ENCODE results near the gene NRCAM. TPM values are rescaled to one million over a fixed set of nuclear protein-coding genes. Genes with fewer than 3 reads are reported as not detected.

The NRCAM gene
- total RNA-seq, 4 donors from 2014 or later = 0.77 to 30.3 (median 2.0) TPM; not detected in 1

DNA sequence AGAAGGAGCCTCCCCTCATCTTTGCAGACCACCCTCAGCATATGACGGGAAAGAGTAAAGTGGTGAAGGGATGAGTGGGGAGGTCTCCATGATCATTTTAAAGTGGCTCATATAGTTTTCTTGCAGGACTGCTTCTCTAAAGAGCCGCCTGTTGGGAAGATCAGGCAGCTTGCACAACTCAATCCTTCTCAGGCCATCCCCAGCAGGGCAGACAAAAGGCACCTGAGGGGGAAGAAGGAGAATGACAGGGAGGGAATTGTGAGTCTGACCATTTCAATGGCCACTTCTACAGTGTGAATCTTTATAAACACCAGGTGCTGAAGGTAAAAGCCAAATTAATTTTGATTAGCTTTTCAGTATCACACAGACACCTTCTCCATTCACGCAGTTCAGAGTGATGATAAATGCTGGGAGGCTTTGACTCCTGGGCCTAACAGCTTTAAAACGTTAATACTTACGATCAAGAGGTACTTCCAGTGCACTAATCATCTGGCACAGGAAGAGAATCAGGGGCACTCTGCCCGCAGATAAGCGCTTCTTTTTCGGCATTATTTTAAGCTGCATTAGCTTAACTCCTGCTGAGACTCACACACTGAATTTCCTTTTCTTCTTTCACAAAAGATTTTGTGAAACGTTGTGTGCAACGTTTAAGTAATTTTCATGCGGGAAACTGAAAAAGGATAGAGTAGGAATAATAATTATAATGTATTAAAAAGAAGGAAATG lies 216.6 kb downstream of the NRCAM start:
- no peak overlapping the region for H3K4me3 ChIP-seq
- no peaks in the 10 kb centered on the region for H3K36me3 ChIP-seq
- DNase-seq = no peak
- no peaks in the 10 kb centered on the region for H3K27me3 ChIP-seq
- intact Hi-C loops (cut with DNase I; ENCODE audit: low total_unique reads) = no loop called here
- TF ChIP-seq, protein P1, sequence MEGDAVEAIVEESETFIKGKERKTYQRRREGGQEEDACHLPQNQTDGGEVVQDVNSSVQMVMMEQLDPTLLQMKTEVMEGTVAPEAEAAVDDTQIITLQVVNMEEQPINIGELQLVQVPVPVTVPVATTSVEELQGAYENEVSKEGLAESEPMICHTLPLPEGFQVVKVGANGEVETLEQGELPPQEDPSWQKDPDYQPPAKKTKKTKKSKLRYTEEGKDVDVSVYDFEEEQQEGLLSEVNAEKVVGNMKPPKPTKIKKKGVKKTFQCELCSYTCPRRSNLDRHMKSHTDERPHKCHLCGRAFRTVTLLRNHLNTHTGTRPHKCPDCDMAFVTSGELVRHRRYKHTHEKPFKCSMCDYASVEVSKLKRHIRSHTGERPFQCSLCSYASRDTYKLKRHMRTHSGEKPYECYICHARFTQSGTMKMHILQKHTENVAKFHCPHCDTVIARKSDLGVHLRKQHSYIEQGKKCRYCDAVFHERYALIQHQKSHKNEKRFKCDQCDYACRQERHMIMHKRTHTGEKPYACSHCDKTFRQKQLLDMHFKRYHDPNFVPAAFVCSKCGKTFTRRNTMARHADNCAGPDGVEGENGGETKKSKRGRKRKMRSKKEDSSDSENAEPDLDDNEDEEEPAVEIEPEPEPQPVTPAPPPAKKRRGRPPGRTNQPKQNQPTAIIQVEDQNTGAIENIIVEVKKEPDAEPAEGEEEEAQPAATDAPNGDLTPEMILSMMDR (IDR thresholded peaks at IDR 0.05) = no peak
- TF ChIP-seq POLR2A (IDR thresholded peaks at IDR 0.05) = no peak
- no peak overlapping the region for H3K27ac ChIP-seq
- no peaks in the 10 kb centered on the region for H3K4me1 ChIP-seq
- no peaks in the 10 kb centered on the region for H3K9me3 ChIP-seq

DNA sequence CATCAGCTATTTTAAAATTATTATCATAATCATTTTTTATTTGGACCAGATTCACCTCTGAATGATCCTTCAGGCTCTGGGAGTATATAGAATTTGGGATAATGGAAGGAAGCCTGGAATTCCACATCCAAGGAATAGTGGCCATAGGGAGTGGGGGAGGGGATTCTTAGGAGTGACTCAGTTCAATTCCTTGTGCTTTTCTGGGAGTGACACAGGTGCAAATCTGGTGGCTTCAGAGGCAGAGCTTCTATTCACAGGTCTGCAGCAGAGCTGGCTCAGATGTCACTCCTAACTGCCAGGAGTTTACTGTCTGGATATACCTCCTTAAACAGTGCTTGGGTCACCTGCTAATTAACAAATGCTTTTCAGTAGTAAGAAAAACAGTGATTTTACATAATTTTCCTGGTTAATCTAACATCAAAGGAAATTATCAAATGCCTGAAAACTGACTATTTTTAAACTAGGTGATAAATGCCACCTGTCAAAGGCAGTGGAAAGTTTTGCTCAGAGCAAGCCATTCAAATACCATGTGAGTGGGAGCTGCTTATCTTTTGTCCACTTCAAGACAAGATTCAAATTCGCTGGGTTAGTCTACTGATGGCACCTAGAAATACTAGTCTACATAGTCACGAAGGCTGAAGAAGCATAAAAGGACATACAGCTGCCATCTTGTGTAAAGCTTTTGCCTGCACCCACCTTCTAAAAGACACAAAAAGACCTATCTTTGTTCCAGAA lies 219.4 kb downstream of the NRCAM start:
- Histone ChIP-seq H3K4me3 (no peak overlapping the region), H3K4me1 (no peaks in the 10 kb centered on the region), H3K27ac (no peak overlapping the region), H3K9me3 (no peaks in the 10 kb centered on the region), H3K27me3 (no peaks in the 10 kb centered on the region), H3K36me3 (no peaks in the 10 kb centered on the region)
- TF ChIP-seq, protein P1 (IDR thresholded peaks at IDR 0.05) = no peak
- TF ChIP-seq POLR2A (IDR thresholded peaks at IDR 0.05) = no peak
- intact Hi-C loops (cut with DNase I; ENCODE audit: low total_unique reads) = no loop called here
- no peak for DNase-seq

DNA sequence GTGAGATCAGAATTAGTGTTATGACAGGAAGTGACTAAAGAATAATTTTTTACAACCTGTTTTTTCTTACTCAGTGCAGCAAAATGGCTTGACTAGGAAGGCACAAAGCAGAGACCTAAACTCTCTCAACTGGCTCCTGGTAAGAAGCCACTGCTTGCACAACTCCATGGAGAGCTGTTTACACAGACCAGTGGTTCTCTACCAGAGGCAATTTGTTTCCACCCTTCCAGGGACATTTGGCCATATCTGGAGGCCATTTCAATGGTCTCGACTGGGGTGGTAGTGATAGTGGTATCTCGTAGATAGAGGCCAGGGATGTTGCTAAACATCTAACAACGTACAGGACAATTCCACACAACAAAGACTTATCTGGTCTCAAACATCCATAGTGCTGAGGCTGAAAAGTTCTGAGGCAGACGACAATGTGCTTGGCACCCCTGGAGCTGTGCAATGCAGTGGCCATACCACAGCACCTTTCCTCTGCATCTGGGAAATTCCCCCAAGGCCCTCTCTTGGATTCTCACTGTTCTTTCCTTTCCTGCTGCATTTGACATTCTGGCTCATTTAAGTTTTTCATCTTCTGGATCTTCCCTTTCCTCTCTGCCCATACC lies 220.7 kb downstream of the NRCAM start:
- no peaks in the 10 kb centered on the region for H3K36me3 ChIP-seq
- intact Hi-C loops (cut with DNase I; ENCODE audit: low total_unique reads) = no loop called here
- H3K27ac ChIP-seq = no peak overlapping the region
- no peak for TF ChIP-seq POLR2A (IDR thresholded peaks at IDR 0.05)
- TF ChIP-seq, protein P1 (IDR thresholded peaks at IDR 0.05) = no peak
- H3K9me3 ChIP-seq = no peaks in the 10 kb centered on the region
- no peaks in the 10 kb centered on the region for H3K27me3 ChIP-seq
- H3K4me1 ChIP-seq = no peaks in the 10 kb centered on the region
- no peak overlapping the region for H3K4me3 ChIP-seq
- no peak for DNase-seq

DNA sequence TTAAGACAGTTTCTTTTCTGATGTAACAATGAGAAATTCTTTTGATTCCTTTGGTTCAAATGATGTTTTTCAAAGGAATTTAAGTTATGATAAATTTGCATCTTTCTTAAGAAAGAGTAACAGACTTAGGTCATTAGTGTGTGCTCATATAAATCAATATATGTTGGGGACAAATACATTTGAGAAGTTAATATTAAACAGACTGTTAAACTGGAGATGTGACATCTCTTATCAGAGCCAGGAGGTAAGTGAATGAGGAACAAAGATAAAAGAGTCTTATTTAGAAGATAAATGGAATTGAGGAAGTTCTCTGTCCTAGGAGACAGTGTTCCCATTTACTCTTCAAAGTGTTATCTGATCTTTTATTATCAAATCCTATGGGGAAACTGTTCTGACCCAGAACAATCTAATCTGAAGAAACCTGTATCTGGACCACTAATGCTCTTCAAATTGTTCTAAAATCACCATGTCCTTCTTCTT lies 221.2 kb downstream of the NRCAM start:
- TF ChIP-seq, protein P1 (IDR thresholded peaks at IDR 0.05) = no peak
- no peak for TF ChIP-seq POLR2A (IDR thresholded peaks at IDR 0.05)
- H3K36me3 ChIP-seq = no peaks in the 10 kb centered on the region
- no peak for DNase-seq

DNA sequence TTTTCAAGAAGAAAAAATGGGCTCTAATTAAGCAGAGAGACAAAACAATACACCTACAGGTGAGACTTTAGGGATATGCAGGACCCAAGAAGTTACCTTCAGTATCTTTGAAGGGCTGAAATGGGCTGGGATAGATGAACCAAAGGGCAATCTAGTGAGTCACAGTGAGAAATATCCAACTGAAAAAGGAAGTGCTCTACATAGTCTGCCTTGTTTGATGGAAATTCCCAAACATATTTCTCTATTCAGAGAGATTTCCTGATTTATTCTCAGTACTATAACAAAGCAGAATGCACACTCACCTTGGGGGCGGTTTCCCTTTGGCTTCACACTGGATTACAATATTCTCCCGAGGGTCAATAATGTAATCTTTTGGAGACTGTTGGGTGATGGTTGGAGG lies 222.0 kb downstream of the NRCAM start:
- no peak overlapping the region for H3K4me3 ChIP-seq
- H3K4me1 ChIP-seq = no peaks in the 10 kb centered on the region
- H3K36me3 ChIP-seq = no peaks in the 10 kb centered on the region
- intact Hi-C loops (cut with DNase I; ENCODE audit: low total_unique reads) = no loop called here
- DNase-seq = no peak
- no peak for TF ChIP-seq POLR2A (IDR thresholded peaks at IDR 0.05)
- TF ChIP-seq, protein P1 (IDR thresholded peaks at IDR 0.05) = no peak
- H3K27ac ChIP-seq = no peak overlapping the region
- no peaks in the 10 kb centered on the region for H3K27me3 ChIP-seq
- no peaks in the 10 kb centered on the region for H3K9me3 ChIP-seq

More for the DNA sequence above, 221.2 kb downstream of the NRCAM start:
- Histone ChIP-seq H3K4me3 (no peak overlapping the region), H3K9me3 (no peaks in the 10 kb centered on the region), H3K4me1 (no peaks in the 10 kb centered on the region), H3K27ac (no peak overlapping the region), H3K27me3 (no peaks in the 10 kb centered on the region)
- intact Hi-C loops (cut with DNase I; ENCODE audit: low total_unique reads) = no loop called here
